Body of pancreas (tissue), 4 donors: ENCODE results near the gene DHX35.

Experiments used
- POLR2A ChIP-seq, 3 donors: fragments of 450-650 bp; IDR thresholded peaks; one replicate each; pipeline ENCODE4 v1.6.1; 2016; ENCODE audit warnings: antibody characterized with exemption in 3 of 3, mild to moderate bottlenecking in 2 of 3
- TF ChIP-seq, protein P1 (sequence below), 7 experiments: fragments of 450-650 bp in 4 of 7; fragments of 200-600 bp in 3 of 7; sonication (generic) in 3 of 7; IDR thresholded peaks; one replicate each; pipeline ENCODE4 v1.5.1; 2016 to 2019; ENCODE audit warnings: antibody characterized with exemption in 7 of 7

- TF ChIP-seq, protein P1, sequence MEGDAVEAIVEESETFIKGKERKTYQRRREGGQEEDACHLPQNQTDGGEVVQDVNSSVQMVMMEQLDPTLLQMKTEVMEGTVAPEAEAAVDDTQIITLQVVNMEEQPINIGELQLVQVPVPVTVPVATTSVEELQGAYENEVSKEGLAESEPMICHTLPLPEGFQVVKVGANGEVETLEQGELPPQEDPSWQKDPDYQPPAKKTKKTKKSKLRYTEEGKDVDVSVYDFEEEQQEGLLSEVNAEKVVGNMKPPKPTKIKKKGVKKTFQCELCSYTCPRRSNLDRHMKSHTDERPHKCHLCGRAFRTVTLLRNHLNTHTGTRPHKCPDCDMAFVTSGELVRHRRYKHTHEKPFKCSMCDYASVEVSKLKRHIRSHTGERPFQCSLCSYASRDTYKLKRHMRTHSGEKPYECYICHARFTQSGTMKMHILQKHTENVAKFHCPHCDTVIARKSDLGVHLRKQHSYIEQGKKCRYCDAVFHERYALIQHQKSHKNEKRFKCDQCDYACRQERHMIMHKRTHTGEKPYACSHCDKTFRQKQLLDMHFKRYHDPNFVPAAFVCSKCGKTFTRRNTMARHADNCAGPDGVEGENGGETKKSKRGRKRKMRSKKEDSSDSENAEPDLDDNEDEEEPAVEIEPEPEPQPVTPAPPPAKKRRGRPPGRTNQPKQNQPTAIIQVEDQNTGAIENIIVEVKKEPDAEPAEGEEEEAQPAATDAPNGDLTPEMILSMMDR (IDR thresholded peaks at IDR 0.05) = no peak
- no peak for TF ChIP-seq POLR2A (IDR thresholded peaks at IDR 0.05)
Observed at GRCh38 chr20:39021748-39022147, 59.6 kb downstream of the DHX35 start.
